GM23248 (cell line): ENCODE results near the gene ETF1.

Experiments used
- EZH2 ChIP-seq: fragments of 200-600 bp; sonication (generic); IDR thresholded peaks from 2 replicates; pipeline ENCODE4 v1.6.1; 2018; ENCODE audit warnings: antibody characterized with exemption, mild to moderate bottlenecking; ENCODE audit not compliant: insufficient read depth, poor library complexity, severe bottlenecking
- EZH2phosphoT487 ChIP-seq: fragments of 200-600 bp; sonication (generic); IDR thresholded peaks from 2 replicates; pipeline ENCODE4 v1.6.1; 2018; ENCODE audit warnings: antibody characterized with exemption, moderate library complexity, mild to moderate bottlenecking, low read depth; ENCODE audit not compliant: insufficient read depth

DNA sequence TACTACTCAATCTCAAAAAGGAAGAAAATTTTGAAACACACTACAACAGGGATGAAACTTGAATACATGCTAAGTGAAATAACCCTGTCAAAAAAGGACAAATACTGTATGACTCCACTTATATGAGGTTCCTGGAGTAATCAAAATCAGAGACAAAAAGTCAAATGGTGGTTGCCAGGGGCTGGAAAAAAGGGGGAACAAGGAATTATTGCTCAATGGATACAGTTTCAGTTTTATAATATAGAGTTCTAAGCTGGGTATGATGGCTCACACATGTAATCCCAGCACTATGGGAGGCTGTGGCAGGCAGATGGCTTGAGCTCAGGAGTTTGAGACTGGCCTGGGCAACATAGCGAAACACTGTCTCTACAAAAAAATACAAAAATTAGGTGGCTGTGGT, 29.0 kb downstream of the ETF1 start:
- TF ChIP-seq EZH2, result no peak
- no peak for TF ChIP-seq EZH2phosphoT487
